GM18511 (cell line): ENCODE measurements around the gene IMPA2.
"Not testable (repeated sequence)": the region's sequence is repeated elsewhere in the genome, so short reads cannot be mapped to it uniquely, and the experiment has no call there.

Experiments
- ATAC-seq: cut with Tn5 transposase; IDR thresholded peaks from one replicate; pipeline ENCODE4 v1.9.1; 2021; ENCODE audit warnings: mild to moderate bottlenecking, moderate library complexity; ENCODE audit not compliant: unreplicated experiment

Gene IMPA2

GRCh38 chr18:12067671-12068070, 86.4 kb downstream of the IMPA2 start:
- no peak for ATAC-seq

GRCh38 chr18:12068316-12068949, 87.1 kb downstream of the IMPA2 start:
- ATAC-seq = not testable (repeated sequence)

DNA sequence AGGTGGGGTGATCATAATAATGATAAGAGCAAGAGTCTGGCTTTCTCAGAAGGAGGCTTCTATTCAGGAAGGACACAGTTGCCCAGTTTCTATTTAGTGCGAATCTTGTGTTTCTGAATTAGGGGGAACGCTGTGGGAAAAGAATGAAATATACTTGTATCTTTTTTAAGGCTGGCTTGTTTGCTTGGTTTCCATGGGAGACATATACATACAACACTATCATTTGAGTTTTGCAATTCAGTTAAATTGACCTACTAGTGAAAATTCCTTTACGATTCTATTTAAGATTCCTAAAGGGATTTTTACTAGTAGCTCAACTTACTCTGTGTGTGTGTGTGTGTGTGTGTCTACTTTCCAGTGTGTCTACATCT, 87.6 kb downstream of the IMPA2 start:
- no peak for ATAC-seq

- ATAC-seq = not testable (repeated sequence)
These were observed 89.8 kb downstream of the IMPA2 start for GRCh38 chr18:12071066-12071465.

- ATAC-seq = no peak
These were observed 91.7 kb downstream of the IMPA2 start for GRCh38 chr18:12072996-12073395.

DNA sequence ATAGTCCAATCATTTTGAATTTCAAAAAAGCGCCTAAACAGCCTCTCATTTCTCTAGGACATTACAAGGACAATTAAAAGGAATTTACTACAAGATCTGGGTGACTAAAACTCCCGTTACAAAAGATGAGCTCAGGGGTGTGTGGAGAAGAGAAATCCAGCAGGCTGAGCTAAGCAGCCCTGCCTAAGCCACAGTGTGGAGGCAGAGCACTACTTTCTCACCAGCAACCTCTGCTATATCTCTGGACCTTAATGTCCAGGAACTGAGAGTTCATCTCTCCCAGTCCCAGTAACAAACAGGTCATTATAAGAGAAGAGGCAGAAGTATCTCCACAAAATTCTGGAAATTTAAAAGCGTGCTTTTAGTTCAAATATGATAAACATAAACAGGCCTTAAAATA, 93.4 kb downstream of the IMPA2 start:
- ATAC-seq = no peak

- ATAC-seq = no peak
These were observed 95.3 kb downstream of the IMPA2 start for GRCh38 chr18:12076424-12077140.

GRCh38 chr18:12077994-12078393, 96.7 kb downstream of the IMPA2 start:
- ATAC-seq = not testable (repeated sequence)

DNA sequence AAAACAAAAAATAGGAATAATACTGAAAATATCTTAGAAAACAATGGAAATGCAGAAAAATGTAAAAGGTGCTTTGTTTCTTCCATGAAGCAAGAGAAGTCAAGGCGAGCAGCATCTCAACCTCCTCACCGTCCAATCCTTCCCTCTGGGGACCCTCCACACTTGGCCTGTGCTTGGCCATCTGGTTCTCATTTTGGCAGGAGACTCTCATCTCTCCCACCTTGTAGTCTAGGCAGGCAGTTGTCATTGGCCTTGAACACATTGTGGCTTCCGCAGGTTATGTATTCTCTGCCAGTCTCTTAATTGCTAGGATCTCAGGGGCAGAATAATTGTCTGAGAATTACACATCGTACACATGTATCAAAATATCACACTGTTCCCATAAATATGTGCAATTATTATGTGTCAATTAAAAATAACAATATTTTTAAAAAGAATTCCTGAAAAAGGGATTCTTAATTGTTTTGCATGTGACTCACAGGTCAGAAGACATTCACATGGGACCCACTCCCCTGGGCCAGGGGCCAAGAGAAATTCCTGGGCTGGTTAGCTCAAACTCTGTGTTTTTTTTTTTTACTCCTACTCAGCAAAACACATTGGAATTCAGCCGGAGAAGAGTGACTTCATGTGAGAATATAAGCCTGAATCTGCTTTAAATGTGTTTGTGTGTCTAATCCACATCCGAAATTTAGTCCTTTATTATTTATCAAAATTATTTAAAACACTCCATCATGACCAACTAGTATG, 98.4 kb downstream of the IMPA2 start:
- no peak for ATAC-seq
